Erythroblast (primary cell): ENCODE measurements around the gene PRKCE.

Experiments
- GATA1 ChIP-seq: IDR thresholded peaks from 2 replicates; pipeline ENCODE4 v1.6.1; 2011; ENCODE audit warnings: low read depth, mild to moderate bottlenecking, control low read depth, low read length, moderate library complexity
- POLR2A ChIP-seq: IDR thresholded peaks from 2 replicates; pipeline ENCODE4 v1.6.1; 2011; ENCODE audit warnings: mild to moderate bottlenecking, low read length

GRCh38 chr2:45617496-45617895 lies 34.0 kb upstream of the PRKCE start:
- TF ChIP-seq POLR2A = no peak
- TF ChIP-seq GATA1 = no peak
